ENCODE measurements around the gene PMM2.

Gene PMM2

GRCh38 chr16:8867932-8868415, 70.3 kb downstream of the PMM2 start:
- H3K9me3 ChIP-seq (ENCODE audit: control insufficient read depth, insufficient read depth, low read depth, low read length), result no peaks in the 10 kb centered on the region
- H3K4me1 ChIP-seq (ENCODE audit: control insufficient read depth, insufficient read depth, low read length), result peaks cover 11% of the 10 kb centered on the region
- H3K4me3 ChIP-seq (ENCODE audit: low read depth, low read length), result peak overlapping the region; percentile 75
- H3K36me3 ChIP-seq (ENCODE audit: control insufficient read depth in 2 of 2, insufficient read depth in 1 of 2, low read length in 2 of 2), result peaks cover 0 to 14% of the 10 kb centered on the region in 2 experiments; a peak in 2 of 3 replicates
- POLR2A ChIA-PET, result interaction anchor here (0.6 to 2.4 kb wide), 12 partner anchors 13 to 224 kb away, joined by 3 to 21 read pairs (median 4); partner anchors contain the start of genes ABAT, HAPSTR1, PMM2 and TMEM186
- CTCF ChIA-PET, result no interaction called here
- TF ChIP-seq, protein P1, sequence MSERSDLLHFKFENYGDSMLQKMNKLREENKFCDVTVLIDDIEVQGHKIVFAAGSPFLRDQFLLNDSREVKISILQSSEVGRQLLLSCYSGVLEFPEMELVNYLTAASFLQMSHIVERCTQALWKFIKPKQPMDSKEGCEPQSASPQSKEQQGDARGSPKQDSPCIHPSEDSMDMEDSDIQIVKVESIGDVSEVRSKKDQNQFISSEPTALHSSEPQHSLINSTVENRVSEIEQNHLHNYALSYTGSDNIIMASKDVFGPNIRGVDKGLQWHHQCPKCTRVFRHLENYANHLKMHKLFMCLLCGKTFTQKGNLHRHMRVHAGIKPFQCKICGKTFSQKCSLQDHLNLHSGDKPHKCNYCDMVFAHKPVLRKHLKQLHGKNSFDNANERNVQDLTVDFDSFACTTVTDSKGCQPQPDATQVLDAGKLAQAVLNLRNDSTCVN (tag by site-specific recombination; optimal IDR thresholded peaks at IDR 0.05), result peak; percentile 49
- TF ChIP-seq ZFP3 (tag by site-specific recombination; IDR thresholded peaks at IDR 0.05; ENCODE audit: low read depth) (0 out of 2 replicates have a peak, but pooled peaks have one; percentile 7), ZNF610 (tag by site-specific recombination; IDR thresholded peaks at IDR 0.05; ENCODE audit: borderline replicate concordance) (no peak), ZBTB8A (tag by site-specific recombination; IDR thresholded peaks at IDR 0.05) (peak; percentile 98), ZNF335 (tag by site-specific recombination; conservative IDR thresholded peaks at IDR 0.05) (peak; percentile 86), EGR2 (tag by site-specific recombination; IDR thresholded peaks at IDR 0.05; ENCODE audit: low read depth) (peak; percentile 45; the same call in 1 of the 2 replicates), PBX3 (CRISPR knock-in tag; IDR thresholded peaks at IDR 0.05) (no peak)
- TF ChIP-seq, protein P2, sequence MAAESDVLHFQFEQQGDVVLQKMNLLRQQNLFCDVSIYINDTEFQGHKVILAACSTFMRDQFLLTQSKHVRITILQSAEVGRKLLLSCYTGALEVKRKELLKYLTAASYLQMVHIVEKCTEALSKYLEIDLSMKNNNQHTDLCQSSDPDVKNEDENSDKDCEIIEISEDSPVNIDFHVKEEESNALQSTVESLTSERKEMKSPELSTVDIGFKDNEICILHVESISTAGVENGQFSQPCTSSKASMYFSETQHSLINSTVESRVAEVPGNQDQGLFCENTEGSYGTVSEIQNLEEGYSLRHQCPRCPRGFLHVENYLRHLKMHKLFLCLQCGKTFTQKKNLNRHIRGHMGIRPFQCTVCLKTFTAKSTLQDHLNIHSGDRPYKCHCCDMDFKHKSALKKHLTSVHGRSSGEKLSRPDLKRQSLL (tag by site-specific recombination; IDR thresholded peaks at IDR 0.05), result peak; percentile 71; the same call in 1 of the 2 replicates
- TF ChIP-seq, protein P3, sequence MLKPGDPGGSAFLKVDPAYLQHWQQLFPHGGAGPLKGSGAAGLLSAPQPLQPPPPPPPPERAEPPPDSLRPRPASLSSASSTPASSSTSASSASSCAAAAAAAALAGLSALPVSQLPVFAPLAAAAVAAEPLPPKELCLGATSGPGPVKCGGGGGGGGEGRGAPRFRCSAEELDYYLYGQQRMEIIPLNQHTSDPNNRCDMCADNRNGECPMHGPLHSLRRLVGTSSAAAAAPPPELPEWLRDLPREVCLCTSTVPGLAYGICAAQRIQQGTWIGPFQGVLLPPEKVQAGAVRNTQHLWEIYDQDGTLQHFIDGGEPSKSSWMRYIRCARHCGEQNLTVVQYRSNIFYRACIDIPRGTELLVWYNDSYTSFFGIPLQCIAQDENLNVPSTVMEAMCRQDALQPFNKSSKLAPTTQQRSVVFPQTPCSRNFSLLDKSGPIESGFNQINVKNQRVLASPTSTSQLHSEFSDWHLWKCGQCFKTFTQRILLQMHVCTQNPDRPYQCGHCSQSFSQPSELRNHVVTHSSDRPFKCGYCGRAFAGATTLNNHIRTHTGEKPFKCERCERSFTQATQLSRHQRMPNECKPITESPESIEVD (tag by site-specific recombination; IDR thresholded peaks at IDR 0.05), result peak; percentile 64
- H3K27ac ChIP-seq (ENCODE audit: extremely low read depth, low read depth, low read length), result peak overlapping the region; percentile 90

GRCh38 chr16:8868416-8869211, 71.0 kb downstream of the PMM2 start, which contains the start of gene CARHSP1:
TSS of gene CARHSP1 (minus strand) at chr16:8869006. CDS start at chr16:8859328, 9,678 bp downstream.
- ChIA-PET POLR2A (interaction anchor here (0.5 to 2.4 kb wide), 22 partner anchors 10 to 225 kb away, joined by 3 to 21 read pairs (median 3); partner anchors contain the start of genes ABAT, HAPSTR1, PMM2 and TMEM186), CTCF (interaction anchor here (0.6 to 0.9 kb wide), 6 partner anchors 11 to 165 kb away, joined by 3 read pairs; no protein-coding TSS in a partner anchor)
- Histone ChIP-seq H3K9me3 (ENCODE audit: control insufficient read depth, insufficient read depth, low read depth, low read length) (no peaks in the 10 kb centered on the region), H3K36me3 (ENCODE audit: control insufficient read depth in 2 of 2, insufficient read depth in 1 of 2, low read length in 2 of 2) (peaks cover 0 to 14% of the 10 kb centered on the region in 2 experiments; a peak in 2 of 3 replicates), H3K27ac (ENCODE audit: extremely low read depth, low read depth, low read length) (peak within 1 kb of the TSS; percentile 90), H3K4me3 (ENCODE audit: low read depth, low read length) (peak within 1 kb of the TSS; percentile 75), H3K4me1 (ENCODE audit: control insufficient read depth, insufficient read depth, low read length) (peaks cover 11% of the 10 kb centered on the region)
- TF ChIP-seq RBAK (tag by site-specific recombination; IDR thresholded peaks at IDR 0.05) (no peak), ZNF837 (tag by site-specific recombination; IDR thresholded peaks at IDR 0.05) (no peak), TCF7L2 (IDR thresholded peaks at IDR 0.05; ENCODE audit: borderline replicate concordance, low read depth, low read length) (no peak), PRDM1 (tag by site-specific recombination; IDR thresholded peaks at IDR 0.05) (no peak), ZXDB (tag by site-specific recombination; IDR thresholded peaks at IDR 0.05) (peak; percentile 52), PRDM10 (tag by site-specific recombination; IDR thresholded peaks at IDR 0.05) (peak; percentile 77), ZNF843 (tag by site-specific recombination; IDR thresholded peaks at IDR 0.05) (no peak)
- TF ChIP-seq, protein P4, sequence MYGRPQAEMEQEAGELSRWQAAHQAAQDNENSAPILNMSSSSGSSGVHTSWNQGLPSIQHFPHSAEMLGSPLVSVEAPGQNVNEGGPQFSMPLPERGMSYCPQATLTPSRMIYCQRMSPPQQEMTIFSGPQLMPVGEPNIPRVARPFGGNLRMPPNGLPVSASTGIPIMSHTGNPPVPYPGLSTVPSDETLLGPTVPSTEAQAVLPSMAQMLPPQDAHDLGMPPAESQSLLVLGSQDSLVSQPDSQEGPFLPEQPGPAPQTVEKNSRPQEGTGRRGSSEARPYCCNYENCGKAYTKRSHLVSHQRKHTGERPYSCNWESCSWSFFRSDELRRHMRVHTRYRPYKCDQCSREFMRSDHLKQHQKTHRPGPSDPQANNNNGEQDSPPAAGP (tag by site-specific recombination; IDR thresholded peaks at IDR 0.05), result peak; percentile 91
- TF ChIP-seq, protein P5, sequence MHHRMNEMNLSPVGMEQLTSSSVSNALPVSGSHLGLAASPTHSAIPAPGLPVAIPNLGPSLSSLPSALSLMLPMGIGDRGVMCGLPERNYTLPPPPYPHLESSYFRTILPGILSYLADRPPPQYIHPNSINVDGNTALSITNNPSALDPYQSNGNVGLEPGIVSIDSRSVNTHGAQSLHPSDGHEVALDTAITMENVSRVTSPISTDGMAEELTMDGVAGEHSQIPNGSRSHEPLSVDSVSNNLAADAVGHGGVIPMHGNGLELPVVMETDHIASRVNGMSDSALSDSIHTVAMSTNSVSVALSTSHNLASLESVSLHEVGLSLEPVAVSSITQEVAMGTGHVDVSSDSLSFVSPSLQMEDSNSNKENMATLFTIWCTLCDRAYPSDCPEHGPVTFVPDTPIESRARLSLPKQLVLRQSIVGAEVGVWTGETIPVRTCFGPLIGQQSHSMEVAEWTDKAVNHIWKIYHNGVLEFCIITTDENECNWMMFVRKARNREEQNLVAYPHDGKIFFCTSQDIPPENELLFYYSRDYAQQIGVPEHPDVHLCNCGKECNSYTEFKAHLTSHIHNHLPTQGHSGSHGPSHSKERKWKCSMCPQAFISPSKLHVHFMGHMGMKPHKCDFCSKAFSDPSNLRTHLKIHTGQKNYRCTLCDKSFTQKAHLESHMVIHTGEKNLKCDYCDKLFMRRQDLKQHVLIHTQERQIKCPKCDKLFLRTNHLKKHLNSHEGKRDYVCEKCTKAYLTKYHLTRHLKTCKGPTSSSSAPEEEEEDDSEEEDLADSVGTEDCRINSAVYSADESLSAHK (tag by site-specific recombination; IDR thresholded peaks at IDR 0.05), result peak; percentile 22; the same call in 1 of the 2 replicates
